IMR-90 (cell line): Measurements from ENCODE around the gene PHACTR2. TPM values are rescaled to one million over a fixed set of nuclear protein-coding genes. Genes with fewer than 3 reads are reported as not detected.

Experiments
- ATAC-seq: fragments of 200-7000 bp; cut with Tn5 transposase; 2 replicates; pipeline ENCODE4 v1.9.1; 2020; ENCODE audit warnings: low read depth, mild to moderate bottlenecking, moderate library complexity
- BruUV-seq: library from RNA; stranded (reverse); fragments of 400-500 nt; replicated peaks from 2 replicates; lab custom pipeline; 2021; lab: Mats Ljungman, UMichigan
- CTCF ChIA-PET: fragments of 300-600 bp; formaldehyde crosslinking; extraction: SDS; loops from one replicate; lab custom pipeline; 2021; ENCODE audit warnings: antibody characterized with exemption; lab: Yijun Ruan, JAX
- POLR2A ChIA-PET: fragments of 300-600 bp; sonication (Branson Sonifier 250); formaldehyde crosslinking; loops from one replicate; lab custom pipeline; 2022; ENCODE audit warnings: antibody characterized with exemption; ENCODE audit not compliant: unreplicated experiment; lab: Charles Lee
- DNase-seq: peaks from one replicate; pipeline ENCODE4 v3.0.0; 2013
- H2AFZ ChIP-seq: replicated peaks from 2 replicates; pipeline ENCODE3; 2013; ENCODE audit warnings: low read length, mild to moderate bottlenecking; ENCODE audit not compliant: poor library complexity
- H2AK5ac ChIP-seq: 2 replicates; pipeline ENCODE4 v1.6.1; 2013; ENCODE audit warnings: low read depth, low read length, inconsistent platforms
- H2AK9ac ChIP-seq: replicated peaks from 2 replicates; pipeline ENCODE3; 2013; ENCODE audit warnings: mild to moderate bottlenecking, low read depth, low read length, moderate library complexity; ENCODE audit not compliant: poor library complexity
- H2BK120ac ChIP-seq: 2 replicates; pipeline ENCODE4 v1.6.1; 2013; ENCODE audit warnings: low read depth, low read length, inconsistent platforms
- H2BK15ac ChIP-seq: 3 replicates; pipeline ENCODE4 v1.6.1; 2013; ENCODE audit warnings: low read depth, low read length, inconsistent platforms
- H2BK20ac ChIP-seq: 2 replicates; pipeline ENCODE4 v1.6.1; 2013; ENCODE audit warnings: low read depth, mild to moderate bottlenecking, inconsistent platforms, low read length, moderate library complexity
- H2BK5ac ChIP-seq: 2 replicates; pipeline ENCODE4 v1.6.1; 2013; ENCODE audit warnings: mild to moderate bottlenecking, low read depth, low read length, inconsistent platforms; ENCODE audit not compliant: poor library complexity, severe bottlenecking
- H3K14ac ChIP-seq: replicated peaks from 2 replicates; pipeline ENCODE4 v1.6.1; 2013; ENCODE audit warnings: low read depth, low read length, inconsistent platforms
- H3K18ac ChIP-seq: 2 replicates; pipeline ENCODE4 v1.6.1; 2013; ENCODE audit warnings: low read depth, low read length, control low read depth
- H3K23ac ChIP-seq: 2 replicates; pipeline ENCODE4 v1.6.1; 2013; ENCODE audit warnings: low read depth, low read length, inconsistent platforms
- H3K27ac ChIP-seq: 2 replicates; pipeline ENCODE4 v1.5.1; 2013; ENCODE audit warnings: mild to moderate bottlenecking, control low read depth, low read length; ENCODE audit not compliant: insufficient read depth
- H3K27me3 ChIP-seq: 2 replicates; pipeline ENCODE4 v1.6.1; 2013; ENCODE audit warnings: low read length; ENCODE audit not compliant: control insufficient read depth, insufficient read depth
- H3K36me3 ChIP-seq: 2 replicates; pipeline ENCODE4 v1.6.1; 2013; ENCODE audit warnings: low read length, mixed read lengths; ENCODE audit not compliant: control insufficient read depth, insufficient read depth
- H3K4ac ChIP-seq: 2 replicates; pipeline ENCODE4 v1.6.1; 2013; ENCODE audit warnings: low read depth, low read length, inconsistent platforms
- H3K4me1 ChIP-seq: 2 replicates; pipeline ENCODE4 v1.6.1; 2013; ENCODE audit warnings: low read length, mixed read lengths; ENCODE audit not compliant: control insufficient read depth, insufficient read depth
- H3K4me2 ChIP-seq: 2 replicates; pipeline ENCODE4 v1.6.1; 2013; ENCODE audit warnings: low read depth, mild to moderate bottlenecking, control low read depth, low read length, moderate library complexity
- H3K4me3 ChIP-seq: 2 replicates; pipeline ENCODE4 v1.5.1; 2013; ENCODE audit warnings: low read depth, mild to moderate bottlenecking, control low read depth, low read length, moderate library complexity; ENCODE audit not compliant: insufficient read depth
- H3K56ac ChIP-seq: 2 replicates; pipeline ENCODE4 v1.6.1; 2013; ENCODE audit warnings: low read length, inconsistent platforms; ENCODE audit not compliant: insufficient read depth; ENCODE audit errors: extremely low read depth
- H3K79me1 ChIP-seq, 2 experiments: 2 replicates each; pipeline ENCODE4 v1.6.1; 2013; ENCODE audit warnings: low read length in 2 of 2, inconsistent platforms in 1 of 2, low read depth in 1 of 2
- H3K9ac ChIP-seq: 2 replicates; pipeline ENCODE4 v1.6.1; 2013; ENCODE audit warnings: low read depth, low read length, control low read depth
- H3K9me1 ChIP-seq: 2 replicates; pipeline ENCODE4 v1.6.1; 2013; ENCODE audit warnings: low read length, inconsistent platforms; ENCODE audit not compliant: insufficient read depth
- H3K9me3 ChIP-seq: 2 replicates; pipeline ENCODE4 v1.6.1; 2013; ENCODE audit warnings: low read length; ENCODE audit not compliant: control insufficient read depth, insufficient read depth
- H4K20me1 ChIP-seq: 2 replicates; pipeline ENCODE4 v1.6.1; 2013; ENCODE audit warnings: low read length, inconsistent platforms; ENCODE audit not compliant: insufficient read depth
- H4K5ac ChIP-seq: 2 replicates; pipeline ENCODE4 v1.6.1; 2013; ENCODE audit warnings: mild to moderate bottlenecking, low read depth, low read length, control low read depth
- H4K8ac ChIP-seq, 2 experiments: 2 replicates each; pipeline ENCODE4 v1.6.1; 2013; ENCODE audit warnings: low read depth in 2 of 2, low read length in 2 of 2, control low read depth in 1 of 2, inconsistent platforms in 1 of 2
- H4K91ac ChIP-seq: 2 replicates; pipeline ENCODE4 v1.6.1; 2013; ENCODE audit warnings: low read depth, low read length, inconsistent platforms; ENCODE audit not compliant: insufficient read depth
- BHLHE40 ChIP-seq: fragments of 150-350 bp; IDR thresholded peaks from 2 replicates; pipeline ENCODE4 v1.6.1; 2016; ENCODE audit warnings: mild to moderate bottlenecking, low read depth, low read length
- CEBPB ChIP-seq: IDR thresholded peaks from 2 replicates; pipeline ENCODE4 v1.6.1; 2012; ENCODE audit warnings: low read depth, low read length, improper control_type of control experiment
- CHD1 ChIP-seq: IDR thresholded peaks from 2 replicates; pipeline ENCODE4 v1.6.1; 2012; ENCODE audit warnings: low read depth, low read length, improper control_type of control experiment
- MAFK ChIP-seq: IDR thresholded peaks from 2 replicates; pipeline ENCODE4 v1.6.1; 2012; ENCODE audit warnings: low read depth, low read length, improper control_type of control experiment
- MAZ ChIP-seq: IDR thresholded peaks from 2 replicates; pipeline ENCODE4 v1.6.1; 2012; ENCODE audit warnings: low read depth, mild to moderate bottlenecking, low read length, improper control_type of control experiment, moderate library complexity, borderline replicate concordance
- NFE2L2 ChIP-seq: fragments of 150-350 bp; IDR thresholded peaks from 2 replicates; pipeline ENCODE4 v1.6.1; 2016; ENCODE audit warnings: low read depth, mild to moderate bottlenecking, low read length
- RFX5 ChIP-seq: IDR thresholded peaks from 2 replicates; pipeline ENCODE4 v1.8.0; 2012; ENCODE audit warnings: low read depth, mild to moderate bottlenecking, low read length, moderate library complexity
- SMC3 ChIP-seq: fragments of 150-350 bp; IDR thresholded peaks from 2 replicates; pipeline ENCODE4 v1.6.1; 2016; ENCODE audit warnings: low read depth, mild to moderate bottlenecking, antibody characterized with exemption, low read length, moderate library complexity
- WGBS, 2 experiments: methylation state at CpG; one replicate each; pipeline versions ENCODE4 v1.1.5 to v1.1.7; 2013; ENCODE audit warnings: missing lambda C conversion rate in 2 of 2; ENCODE audit not compliant: insufficient read length in 1 of 2; ENCODE audit errors: extremely low coverage in 2 of 2; 5-methylcytosine and 5-hydroxymethylcytosine counted together
- dilution Hi-C: fragments of 300-500 bp; cut with HindIII; formaldehyde crosslinking; loops from one replicate; pipeline ENCODE4 v1.14.3; 2018; ENCODE audit warnings: low sequenced_read_pairs; ENCODE audit not compliant: unreplicated experiment
- in situ Hi-C: fragments of 300-500 bp; cut with MboI; formaldehyde crosslinking; loops from 3 replicates; pipeline ENCODE4 v1.14.3; 2019; ENCODE audit warnings: low sequenced_read_pairs, inconsistent platforms, mixed read lengths
- intact Hi-C: fragments of 100-400 bp; cut with micrococcal nuclease; formaldehyde crosslinking; loops from 2 replicates; pipeline ENCODE4 v1.10.0; 2022
- polyA plus RNA-seq, 3 experiments: library from polyadenylated mRNA; depleted of rRNA; stranded (reverse); fragments of >200 nt; gene quantifications; 2 replicates each; pipeline ENCODE4 v1.2.3, GENCODE V29; 2012; ENCODE audit warnings: low replicate concordance in 1 of 3
- total RNA-seq: library from RNA; depleted of rRNA; stranded (reverse); fragments of >200 nt; gene quantifications from 2 replicates; pipeline ENCODE4 v1.2.3, GENCODE V29; 2012
- TF ChIP-seq, protein P1 (sequence below): fragments of 150-350 bp; IDR thresholded peaks from 2 replicates; pipeline ENCODE4 v1.6.1; 2017; ENCODE audit warnings: mild to moderate bottlenecking, antibody characterized with exemption, low read length, low read depth

PHACTR2 gene
- total and polyA plus RNA-seq, 2 of the 4 experiments (the other 2 are of a cell fraction) = 14.5 to 74.2 TPM

DNA sequence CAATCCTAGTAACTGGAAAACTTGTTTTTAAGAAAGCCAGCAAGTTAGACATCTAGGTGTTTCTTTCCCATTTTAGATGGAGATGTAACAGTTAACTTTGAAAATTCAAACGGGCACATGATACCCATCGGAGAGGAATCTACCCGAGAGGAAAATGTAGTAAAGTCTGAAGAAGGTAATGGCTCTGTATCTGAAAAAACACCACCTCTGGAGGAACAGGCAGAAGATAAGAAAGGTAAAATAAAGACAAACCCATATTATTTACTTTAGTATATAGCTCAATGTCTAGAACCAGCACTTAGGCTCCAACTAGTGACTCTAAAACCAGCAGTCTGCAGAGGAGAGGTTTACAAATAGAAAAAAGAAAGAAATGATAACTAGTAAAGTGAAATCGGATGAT is 75.9 kb downstream of the PHACTR2 start:
- H2AK5ac ChIP-seq = no peak overlapping the region
- H3K9me1 ChIP-seq = peaks cover 15% of the 10 kb centered on the region
- intact Hi-C loops (no loop called here), in situ Hi-C loops (no loop called here), dilution Hi-C loops (no loop called here)
- H4K8ac ChIP-seq = no peak overlapping the region
- H4K20me1 ChIP-seq = no peaks in the 10 kb centered on the region
- H3K4me3 ChIP-seq = no peak overlapping the region
- H3K27ac ChIP-seq = no peak overlapping the region
- ATAC-seq = no peak
- no peak overlapping the region for H2AFZ ChIP-seq
- no peak overlapping the region for H4K91ac ChIP-seq
- H3K9me3 ChIP-seq = no peaks in the 10 kb centered on the region
- H3K23ac ChIP-seq = no peak overlapping the region
- no TSS peak for BruUV-seq
- no peak overlapping the region for H2BK15ac ChIP-seq
- no peak overlapping the region for H2BK5ac ChIP-seq
- H3K9ac ChIP-seq = no peak overlapping the region
- no peak overlapping the region for H3K4me2 ChIP-seq
- no peak overlapping the region for H2BK120ac ChIP-seq
- no peak for DNase-seq
- no peak overlapping the region for H4K5ac ChIP-seq
- peaks cover 2% of the 10 kb centered on the region; the same call in 1 of the 2 replicates for H3K4me1 ChIP-seq
- H2AK9ac ChIP-seq = no peak overlapping the region
- ChIA-PET POLR2A (no interaction called here), CTCF (no interaction called here)
- H3K56ac ChIP-seq = no peak overlapping the region
- no peak overlapping the region for H3K14ac ChIP-seq
- H3K18ac ChIP-seq = no peak overlapping the region
- H2BK20ac ChIP-seq = no peak overlapping the region
- H3K4ac ChIP-seq = no peak overlapping the region
- WGBS, 2 experiments = no CpG with 5 or more reads among the region's 4 CpGs
- peaks cover 9 to 45% of the 10 kb centered on the region in 2 experiments for H3K79me1 ChIP-seq
- TF ChIP-seq, protein P1, sequence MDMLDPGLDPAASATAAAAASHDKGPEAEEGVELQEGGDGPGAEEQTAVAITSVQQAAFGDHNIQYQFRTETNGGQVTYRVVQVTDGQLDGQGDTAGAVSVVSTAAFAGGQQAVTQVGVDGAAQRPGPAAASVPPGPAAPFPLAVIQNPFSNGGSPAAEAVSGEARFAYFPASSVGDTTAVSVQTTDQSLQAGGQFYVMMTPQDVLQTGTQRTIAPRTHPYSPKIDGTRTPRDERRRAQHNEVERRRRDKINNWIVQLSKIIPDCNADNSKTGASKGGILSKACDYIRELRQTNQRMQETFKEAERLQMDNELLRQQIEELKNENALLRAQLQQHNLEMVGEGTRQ = no peak
- TF ChIP-seq CEBPB (no peak), CHD1 (no peak), MAZ (no peak), RFX5 (no peak), MAFK (no peak), BHLHE40 (no peak), NFE2L2 (no peak), SMC3 (no peak)
- H3K36me3 ChIP-seq = peaks cover 21% of the 10 kb centered on the region
- no peaks in the 10 kb centered on the region for H3K27me3 ChIP-seq
